ENCODE results near the gene HOXB5. TPM values are rescaled to one million over a fixed set of nuclear protein-coding genes. Genes with fewer than 3 reads are reported as not detected.

The HOXB5 gene
- polyA plus RNA-seq (2013, experiment 1 of 2; ENCODE audit: insufficient read length): 1.00 TPM
- 1.5 TPM for polyA plus RNA-seq (2013, experiment 2 of 2; ENCODE audit: insufficient read length)

DNA sequence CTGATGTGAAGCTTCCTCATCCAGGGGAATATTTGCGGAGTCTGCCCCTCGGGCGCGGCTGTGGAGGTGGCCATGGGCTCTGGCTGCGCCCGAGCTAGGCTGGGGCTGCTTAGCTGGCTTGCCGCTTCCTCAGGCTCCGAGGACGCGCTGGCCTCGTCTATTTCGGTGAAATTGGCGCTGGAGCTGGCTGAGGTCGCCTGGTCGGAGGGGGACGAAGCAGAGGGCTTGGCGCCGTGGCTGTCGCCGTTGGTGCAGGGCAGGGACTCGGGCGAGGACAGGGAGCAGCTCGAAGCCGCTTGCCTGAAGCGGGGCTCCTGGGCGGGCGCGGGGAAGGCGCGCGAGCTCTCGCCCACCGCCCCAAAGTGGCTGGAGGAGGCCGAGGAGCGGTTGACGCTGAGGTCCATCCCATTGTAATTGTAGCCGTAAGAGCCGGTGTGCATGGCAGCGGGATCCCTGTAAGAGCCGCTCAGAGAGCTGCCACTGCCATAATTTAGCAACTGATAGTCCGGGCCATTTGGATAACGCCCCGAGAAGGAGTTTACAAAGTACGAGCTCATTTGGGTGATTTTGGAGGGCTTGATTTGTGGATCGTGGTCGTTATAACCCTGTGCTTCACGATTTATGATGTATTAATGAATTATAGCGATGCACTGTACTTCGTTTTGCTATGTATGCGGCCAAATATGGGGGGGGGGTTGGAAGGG, at the start of gene HOXB5:
HOXB5 (minus strand) TSS at position 654 of the 704 bp plus-strand sequence; CDS start at position 557, 97 bp downstream.
- DNase-seq: no peak

DNA sequence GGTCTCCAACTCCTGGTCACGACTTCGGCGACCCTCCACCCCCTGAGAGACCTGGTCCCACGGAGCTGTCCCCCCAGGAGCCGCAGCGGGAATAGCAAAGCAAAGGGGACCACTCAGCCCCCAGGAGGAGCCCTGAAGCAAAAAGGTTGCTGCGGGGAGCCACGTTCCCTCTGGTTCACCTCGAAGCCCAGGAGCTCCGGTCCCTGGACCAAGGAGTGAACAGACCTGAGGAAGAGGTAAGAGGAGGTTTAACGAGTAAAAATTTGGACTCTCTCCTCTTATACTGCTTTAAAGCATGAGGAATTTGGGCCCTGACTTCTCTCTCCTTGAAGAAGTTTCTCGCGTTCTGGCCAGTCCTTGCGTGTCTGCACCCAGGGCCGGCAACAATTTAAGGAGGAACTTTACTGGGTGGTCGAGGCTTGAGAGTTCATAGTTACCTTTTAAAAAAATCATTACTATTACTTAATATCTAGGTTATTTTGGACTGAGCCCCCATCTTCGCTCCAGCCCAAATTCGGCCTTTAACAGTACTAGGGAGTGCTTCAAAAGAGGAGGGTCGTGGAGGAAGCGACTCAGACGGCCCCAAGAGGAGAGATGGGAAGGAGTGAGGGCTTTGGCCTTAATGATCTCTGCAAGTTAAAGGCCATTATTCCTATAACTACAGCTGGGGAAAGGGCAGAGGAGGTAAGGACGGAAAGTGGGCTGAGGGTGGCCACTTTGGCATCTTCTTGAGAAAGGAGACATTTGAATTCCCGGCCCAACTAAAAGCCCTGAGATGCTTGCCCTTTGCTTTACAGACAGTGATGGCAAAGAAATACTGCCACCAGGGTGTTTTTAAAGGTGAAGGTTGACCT, 49.5 kb upstream of the HOXB5 start:
- DNase-seq: no peak

DNA sequence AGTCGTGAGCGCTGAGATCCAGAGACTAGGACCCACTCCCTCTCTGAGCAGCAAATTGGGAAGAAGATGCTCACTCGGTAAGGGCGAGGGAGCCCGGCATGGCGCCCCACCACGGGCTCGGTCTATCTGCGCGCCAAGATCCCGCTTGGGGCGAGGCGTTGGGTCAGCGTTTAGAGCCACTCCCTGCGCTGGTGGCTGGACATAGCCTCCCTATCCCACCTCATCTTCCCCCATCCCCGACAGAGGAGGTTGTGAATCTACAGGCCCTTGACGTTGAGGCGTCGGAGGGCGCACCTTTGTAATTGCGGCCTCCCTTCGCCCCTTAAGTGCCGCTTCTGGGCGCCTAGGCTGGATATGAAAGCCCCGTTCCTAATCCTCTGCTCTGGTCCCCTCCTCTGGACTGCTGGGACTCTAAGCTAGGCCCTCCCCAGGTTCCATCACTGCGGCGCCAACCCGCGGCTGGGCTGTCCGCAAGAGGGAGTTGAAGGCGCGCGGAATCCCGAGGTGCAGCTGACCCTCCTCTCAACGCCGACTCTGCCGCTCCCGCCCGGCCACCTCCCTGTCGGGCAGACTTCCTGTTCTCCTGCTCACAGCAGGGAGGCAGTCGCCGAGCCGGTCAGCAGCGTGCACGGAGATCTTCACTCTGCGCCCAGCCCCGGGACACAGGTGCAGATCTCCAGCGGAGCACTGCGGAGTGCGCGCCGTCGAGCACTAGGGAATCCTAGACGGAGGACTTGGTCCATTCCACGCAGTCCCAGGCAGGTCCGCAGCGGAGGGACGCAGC, 48.7 kb upstream of the HOXB5 start:
- DNase-seq: no peak

DNA sequence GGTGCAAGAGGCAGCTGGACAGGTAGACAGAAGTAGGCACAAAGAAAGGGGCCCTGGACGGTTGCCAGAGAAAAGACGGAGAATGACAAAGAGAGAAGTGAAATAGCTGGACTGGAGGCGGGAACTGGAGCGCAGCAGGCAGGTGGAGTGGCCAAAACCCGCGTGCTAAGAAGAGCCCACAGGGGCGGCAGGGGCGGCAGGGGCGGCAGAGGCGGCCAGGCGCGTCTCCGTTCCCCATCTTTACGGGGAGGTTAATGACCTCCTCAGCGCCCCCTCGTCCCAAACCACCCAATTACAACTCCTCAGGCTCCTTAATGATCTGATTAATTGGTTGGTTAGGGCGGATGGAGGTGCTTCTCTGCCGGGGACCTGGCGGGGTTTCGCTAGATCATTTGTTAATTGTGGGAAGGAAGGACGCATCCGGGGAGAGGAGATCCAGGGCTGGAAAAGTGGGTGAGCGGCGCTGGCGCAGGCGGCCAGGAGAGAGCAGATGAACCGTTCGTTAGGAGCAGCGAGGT, 48.0 kb upstream of the HOXB5 start:
- DNase-seq: no peak

DNA sequence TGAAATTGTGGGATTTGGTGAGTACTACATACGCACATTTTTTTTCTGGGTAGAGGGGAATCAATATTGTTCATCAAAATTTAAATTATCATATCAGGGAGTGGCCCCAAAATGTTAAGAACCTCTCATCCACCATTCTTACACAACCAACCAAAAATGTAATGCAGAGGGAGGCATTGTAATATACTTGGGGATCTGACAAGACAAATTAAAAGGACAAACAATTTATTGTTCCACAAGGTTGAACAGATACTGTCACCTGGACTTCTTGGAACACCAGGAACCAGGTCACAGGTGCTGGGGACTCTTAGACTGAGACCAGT, 47.2 kb upstream of the HOXB5 start:
- no peak for DNase-seq

DNA sequence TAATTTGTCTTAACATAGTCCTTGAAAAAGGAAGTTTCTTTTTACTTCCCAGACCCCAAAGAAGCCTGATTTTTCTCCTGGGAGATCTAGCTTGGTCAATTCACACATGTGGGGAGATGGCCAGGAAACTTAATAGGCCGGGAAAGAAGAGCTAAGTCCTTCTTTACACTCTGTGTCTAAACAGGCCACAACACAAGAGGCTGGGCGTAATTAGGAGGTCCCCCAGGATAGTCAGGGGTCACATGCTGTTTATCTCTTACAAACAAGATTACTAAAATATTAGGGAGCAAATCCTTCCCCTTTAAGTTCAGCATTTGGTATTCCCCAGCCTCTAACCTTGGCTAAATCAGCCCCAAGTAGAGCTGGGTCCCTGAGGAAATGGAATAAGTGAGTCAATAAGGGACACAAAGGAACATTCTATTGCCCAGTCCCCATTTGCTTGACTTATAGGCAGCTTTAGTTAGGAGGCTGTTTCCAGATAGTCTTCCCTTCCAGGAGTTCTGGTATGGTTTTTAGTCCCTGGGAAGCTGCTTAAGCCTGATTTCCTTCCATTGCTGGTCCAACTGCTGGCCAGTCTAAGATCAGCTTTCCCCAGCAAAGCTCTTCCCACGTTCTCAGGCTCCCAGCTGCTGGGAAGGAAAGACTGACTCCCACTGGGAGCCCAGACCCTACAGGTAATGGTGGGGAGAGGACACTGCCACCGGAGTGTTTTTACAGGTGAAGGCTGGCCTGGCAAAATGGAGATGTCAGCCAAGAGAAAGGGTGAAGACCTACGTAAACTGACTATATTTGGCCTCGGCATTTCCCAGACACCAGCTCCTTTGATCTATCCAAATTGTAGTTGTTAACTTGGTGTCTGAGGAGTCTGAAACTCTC, 46.6 kb upstream of the HOXB5 start:
- DNase-seq: no peak

DNA sequence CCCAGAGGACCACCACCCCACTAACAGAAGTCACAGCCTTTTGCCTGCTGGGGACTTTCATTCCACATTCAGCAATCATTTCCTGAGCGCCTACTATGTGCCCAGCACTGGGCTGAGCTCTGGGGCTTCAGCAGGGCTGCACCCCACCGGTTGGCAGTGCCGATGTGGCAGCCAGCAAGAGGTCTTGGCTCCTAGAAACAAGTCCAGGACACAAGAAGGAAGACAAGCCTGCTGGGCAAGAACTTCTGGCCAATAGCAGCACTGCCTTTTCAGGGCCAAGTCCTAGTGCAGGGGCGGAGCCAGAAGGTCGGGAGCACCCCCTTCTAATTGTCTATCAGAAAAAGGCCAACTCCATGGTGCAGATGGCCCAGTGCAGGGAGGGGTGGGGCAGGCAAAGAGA, 45.6 kb upstream of the HOXB5 start:
- no peak for DNase-seq

DNA sequence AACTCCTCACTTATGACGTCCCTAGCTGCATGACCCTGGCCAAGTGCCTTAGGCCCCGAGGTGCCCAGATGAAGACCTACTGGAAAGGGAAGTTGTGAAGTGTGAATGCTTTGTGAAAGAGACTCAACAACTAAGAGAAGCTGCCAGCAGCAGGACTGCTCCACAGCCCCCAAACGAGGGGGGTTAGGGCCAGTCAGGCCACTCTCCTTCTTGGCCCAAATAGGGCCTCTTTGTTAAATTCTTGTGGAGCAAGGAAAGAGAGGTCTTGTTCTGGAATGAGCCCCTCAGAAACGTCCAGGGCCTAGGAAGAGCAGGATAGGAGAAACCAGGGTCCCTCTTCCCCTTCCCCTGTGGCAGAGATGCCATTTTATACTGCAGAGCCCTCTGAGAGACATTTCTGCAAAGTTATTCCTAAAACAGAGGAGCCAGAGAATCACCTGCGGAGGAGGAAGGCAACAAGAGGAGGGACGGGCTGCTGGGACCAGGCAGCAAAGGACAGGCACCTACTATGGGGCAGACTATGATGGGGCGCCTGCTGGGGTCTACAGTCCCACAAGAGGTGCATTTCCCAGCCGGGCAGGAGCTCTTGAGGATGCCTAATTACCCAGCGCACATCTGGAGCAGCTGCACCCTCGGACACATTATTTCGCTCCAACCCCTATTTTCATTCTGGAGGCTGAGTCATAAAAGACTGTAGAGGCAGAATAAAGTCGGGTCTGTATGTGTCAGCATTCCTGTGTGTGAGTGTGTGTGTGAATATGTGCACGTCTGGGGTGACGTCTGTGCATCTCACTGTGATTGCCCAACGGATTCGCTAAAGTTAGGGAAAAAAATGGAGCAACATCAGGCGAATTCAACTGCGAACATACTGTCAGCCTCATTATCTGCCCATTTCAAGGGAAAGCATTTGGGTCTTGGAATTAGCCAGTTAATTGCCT, 44.0 kb upstream of the HOXB5 start:
- DNase-seq: peak; percentile 91

DNA sequence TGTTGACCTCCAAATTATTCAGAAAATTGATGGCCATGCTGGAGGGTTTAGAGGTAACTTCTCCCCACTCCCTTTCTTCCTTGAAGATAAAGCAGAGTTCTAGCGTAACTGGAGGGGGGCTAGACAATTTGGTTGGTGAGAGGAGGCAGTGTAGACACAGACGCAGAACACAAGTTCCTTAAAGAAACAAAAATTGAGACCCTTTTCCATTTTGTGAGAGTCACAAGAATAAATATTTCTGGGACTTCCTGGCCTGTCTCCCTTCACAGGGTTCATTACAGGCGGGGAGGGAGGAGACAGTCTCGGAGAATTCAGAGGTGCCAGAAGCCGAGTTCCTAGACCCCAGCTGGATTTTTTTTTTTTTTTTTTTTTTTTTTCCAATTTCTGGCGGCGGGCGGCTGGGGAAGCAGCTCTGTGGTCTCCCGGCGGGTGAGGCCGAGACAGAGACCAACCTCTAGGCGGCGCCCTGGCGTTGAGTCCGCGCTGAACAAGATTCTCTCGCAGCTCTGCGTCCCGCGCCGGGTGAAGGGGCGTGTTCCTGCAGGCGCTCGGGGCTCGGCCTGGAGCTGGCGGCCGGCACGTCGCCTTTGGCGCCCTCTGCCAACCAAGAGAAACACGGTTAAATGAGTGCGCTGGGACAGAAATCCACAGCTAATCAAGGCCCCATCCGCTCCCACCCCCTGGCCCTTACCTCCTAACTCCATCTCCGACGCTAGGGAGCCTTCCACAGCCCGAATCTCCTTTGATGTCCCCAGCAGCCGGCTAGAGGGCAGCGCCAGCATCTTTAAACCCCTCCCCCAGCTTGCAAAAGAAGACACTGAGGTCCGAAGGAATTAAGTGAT, 42.8 kb upstream of the HOXB5 start:
- DNase-seq: peak; percentile 74

DNA sequence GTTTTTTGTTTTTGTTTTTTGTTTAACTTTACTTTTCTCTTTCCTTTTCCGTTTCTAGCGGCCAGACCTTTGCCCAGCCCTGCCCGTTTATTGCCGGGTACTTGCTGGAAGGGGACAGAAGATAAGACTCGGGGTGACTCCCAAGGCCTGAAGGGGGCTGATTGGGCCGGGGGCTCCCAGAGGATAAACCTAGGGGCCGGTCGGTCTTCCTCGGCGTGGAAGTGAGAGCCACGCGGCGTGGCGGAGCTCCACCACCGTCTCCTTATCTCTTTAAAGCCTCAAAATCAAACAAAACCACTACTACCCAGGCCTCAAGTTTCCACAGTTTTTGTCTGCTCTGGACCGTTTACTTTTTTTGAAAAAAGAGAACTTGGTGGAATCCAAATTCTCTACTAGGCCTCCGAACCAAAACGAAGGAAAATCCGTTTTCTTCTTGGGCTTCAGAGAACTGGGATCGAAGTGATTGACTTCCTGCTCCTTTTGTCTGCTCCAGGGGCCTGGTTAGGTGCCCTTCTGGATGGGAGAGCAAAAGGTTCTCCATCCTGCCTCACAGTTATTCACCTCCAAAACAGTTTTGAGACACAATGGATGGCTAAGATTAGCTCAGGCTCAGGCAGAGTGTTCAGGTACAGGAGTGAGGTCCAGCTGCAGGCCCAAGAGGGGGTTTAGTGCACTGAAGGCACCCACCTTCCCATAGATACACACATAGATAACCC, 41.1 kb upstream of the HOXB5 start:
- DNase-seq: no peak

DNA sequence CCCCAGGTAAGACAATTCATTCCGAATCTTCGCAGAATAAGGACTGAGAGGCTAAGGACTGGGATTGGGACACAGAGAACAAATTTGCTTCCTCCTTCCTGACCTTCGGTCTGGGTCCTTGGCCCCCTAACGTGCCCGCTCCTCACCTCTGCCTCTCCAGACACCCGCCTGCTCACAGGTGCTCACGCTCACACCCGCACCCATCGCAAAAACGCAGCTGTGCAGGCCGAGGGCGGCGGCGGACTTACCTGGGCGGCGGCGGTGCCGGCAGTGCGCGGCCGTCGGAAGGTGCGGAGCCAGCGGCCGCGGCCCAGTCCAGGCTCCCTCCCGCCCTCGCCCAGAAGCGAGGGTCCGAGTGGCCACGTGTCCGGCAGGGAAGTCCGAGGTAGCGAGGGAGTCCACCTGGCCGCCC, 39.7 kb upstream of the HOXB5 start:
- no peak for DNase-seq

DNA sequence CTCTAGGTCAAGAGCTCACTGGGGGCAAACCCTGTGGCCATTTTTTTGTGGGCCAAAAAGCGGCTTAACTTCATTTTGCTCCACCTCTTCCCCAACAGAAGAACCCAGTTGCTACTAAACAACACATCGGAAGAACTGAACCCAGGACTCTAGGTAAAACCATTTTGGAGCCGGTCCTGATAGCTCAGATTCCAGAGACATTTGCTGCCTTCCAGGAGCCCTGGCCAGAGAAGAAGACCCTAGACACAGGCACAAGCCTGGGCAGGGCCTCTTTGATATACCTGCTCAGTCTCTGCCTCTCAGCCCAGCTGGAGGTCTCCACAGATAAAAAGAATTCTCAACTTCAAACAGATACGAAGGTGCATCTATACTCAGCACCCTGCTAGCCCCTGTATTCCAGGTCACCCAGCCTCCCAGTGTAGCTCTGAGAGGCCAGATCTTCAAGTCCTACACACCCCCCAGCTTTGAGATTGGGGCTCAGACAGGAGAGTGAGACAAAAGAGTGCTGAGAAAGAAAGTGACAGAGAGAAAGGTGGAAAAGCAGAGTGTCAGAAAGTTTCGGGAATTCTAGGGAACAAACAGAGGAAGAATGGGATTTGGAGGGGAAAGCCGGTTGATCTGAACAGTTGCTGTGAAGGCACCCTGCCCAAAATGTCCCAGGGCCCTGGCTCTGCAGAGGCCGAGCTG, 39.1 kb upstream of the HOXB5 start:
- no peak for DNase-seq

DNA sequence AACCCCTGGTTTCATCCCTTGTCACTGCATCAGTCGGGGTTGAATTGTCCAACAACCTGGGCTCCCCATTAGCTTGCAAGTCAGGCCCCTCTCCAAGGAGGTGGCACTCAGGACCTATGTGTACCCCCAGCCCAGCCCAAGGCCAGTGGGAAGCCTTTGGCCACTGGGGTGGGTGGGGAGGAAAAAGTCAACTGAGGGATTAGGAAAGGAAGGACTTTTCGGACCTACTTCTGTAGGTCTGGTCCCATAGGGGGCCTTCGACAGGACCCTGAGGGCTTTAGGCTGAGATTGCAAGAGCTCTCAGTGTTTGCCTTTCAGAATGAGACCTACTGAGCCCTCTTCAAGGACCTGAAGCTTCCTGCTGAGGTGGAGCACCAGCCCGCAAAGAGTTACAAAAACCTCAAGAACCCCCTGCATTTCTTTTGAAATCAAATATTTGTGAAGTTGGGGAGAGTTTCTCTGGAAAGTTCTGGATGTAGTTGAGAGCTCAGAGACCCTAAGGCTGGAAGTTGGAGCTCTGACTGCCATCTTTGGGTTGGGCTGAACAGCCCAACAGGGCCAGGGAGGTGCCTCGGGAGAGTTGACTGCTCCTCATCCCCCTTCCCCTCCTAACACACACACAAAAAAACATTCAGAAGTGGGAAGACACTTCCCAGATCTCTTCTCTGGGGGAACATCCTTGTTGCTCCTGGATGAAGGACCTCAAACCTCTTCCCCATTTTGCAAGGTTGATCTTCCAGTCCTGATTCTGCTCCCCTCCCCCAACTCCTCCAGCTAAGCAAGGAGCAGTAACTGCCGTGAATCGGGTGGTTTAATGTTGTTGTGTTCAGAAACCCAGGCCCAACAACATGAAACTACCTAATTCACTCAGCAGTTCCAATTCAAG, 38.4 kb upstream of the HOXB5 start:
- no peak for DNase-seq

DNA sequence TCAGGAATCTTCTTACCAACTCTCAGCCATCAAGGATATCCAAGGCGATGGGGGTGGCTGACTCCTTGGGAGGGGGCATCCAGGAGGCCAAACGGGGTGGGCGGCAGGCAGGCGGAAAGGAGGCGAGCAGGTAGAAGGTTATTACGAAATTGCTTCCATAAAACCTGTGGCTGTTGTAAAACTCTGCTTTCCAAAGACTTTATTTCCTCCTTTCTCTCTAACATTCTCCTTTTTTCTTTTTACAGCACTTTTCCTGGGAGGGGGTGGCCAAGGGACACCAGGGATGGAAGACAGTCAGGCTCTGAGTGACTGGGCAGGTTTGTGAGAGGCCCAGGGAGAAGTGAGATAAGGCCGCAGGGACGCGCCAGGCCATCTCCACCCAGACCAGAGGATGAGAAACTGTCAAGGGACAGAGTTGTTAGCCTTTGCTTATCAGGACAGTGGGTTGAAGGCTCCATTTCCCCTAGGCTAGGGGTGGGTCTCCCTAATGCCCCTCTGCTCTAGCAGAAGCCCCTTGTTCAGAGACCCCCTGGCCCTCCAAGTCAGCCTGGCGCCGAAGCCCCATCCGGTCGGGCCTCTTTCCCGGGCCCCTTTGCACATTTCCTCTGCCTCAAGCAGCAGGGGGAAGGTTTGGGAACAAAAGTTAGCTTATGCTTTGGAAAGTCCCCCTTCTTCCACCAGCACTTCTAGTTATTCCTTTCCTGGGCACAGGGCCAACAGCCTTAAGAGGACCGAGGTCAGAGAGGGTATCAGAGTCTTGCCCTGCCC, 37.5 kb upstream of the HOXB5 start:
- DNase-seq: no peak

DNA sequence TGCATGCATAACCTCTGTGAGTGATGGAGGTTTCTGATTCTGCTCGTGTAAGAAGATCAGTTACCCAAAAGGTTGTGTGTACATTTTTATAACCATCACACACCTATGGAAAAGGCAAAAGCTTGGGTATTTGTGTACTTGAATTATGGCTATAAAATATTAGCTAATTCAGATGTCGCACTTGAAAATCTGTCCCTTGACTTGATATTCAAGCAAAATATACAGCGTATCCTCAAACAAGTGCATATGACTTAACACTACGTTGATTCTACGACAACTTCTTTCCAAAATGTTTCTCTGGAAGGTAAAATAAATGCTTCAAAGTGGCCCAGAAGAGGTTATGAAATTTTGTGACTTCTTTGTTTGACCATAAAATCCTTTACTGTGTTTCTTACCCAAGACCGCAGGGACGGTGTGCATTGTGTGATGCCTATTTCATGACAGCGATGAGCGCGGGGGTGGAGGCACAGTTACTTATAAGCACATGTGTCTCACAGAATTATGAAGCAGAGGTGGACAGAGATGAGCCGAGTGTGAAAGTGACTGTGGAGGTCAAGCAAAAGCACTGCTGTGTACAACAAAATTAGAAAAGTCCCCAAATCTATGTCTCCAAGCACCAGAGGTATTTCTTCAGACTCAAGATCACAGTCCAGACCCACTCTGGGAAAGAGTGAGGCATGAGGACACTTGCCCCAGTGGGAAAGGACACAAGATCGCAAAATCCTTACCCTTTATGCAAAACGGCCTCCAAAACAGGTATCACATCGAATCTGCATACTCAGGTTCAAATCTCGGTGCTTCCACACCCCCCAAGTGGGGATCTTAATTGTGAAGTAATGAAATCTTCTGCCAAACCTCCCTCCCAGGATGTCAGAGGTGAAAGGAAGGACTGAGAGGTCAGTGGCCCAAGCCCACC, 36.7 kb upstream of the HOXB5 start:
- DNase-seq: no peak

DNA sequence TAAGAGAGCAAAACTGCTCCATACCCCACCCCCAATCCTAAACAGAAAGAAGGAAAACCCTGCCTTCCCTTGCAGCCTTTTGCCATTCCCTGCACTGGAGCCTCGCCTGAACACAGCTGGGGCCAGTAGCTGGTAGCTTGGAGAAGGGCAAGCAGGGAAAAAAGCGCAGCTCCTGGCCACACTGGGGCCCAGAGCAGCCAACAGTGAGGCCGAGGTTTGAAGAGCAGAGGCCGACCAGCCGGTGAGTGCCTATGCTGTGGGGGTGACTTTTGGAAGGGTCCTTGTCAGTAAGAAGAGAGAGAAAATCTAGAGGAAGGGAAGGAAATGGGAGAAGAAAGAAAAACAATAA, 35.8 kb upstream of the HOXB5 start:
- DNase-seq: no peak
